Measurements from ENCODE around the gene SMAD6. TPM values are rescaled to one million over a fixed set of nuclear protein-coding genes. Genes with fewer than 3 reads are reported as not detected.

SMAD6 gene
- total RNA-seq, 4 donors from 2014 or later: 1.7 to 6.3 (median 3.8) TPM

- Histone ChIP-seq H3K4me1 (peaks cover 8 to 85% (median 29%) of the 10 kb centered on the region in 3 donors), H3K27ac (peak overlapping the region; percentile 77 to 88 (median 82)), H3K9me3 (no peaks in the 10 kb centered on the region), H3K4me3 (peak overlapping the region; percentile 49 to 77 (median 66)), H3K27me3 (peaks cover 0 to 37% (median 0%) of the 10 kb centered on the region in 4 donors), H3K36me3 (no peaks in the 10 kb centered on the region)
- TF ChIP-seq POLR2A (IDR thresholded peaks at IDR 0.05): no peak
- TF ChIP-seq CTCF (IDR thresholded peaks at IDR 0.05): no peak
- no peak for DNase-seq
- 0% methylated on average over 2 of the region's 95 CpGs for WGBS, 2 donors
- intact Hi-C loops (cut with DNase I): no loop called here
Observed at GRCh38 chr15:66702787-66703539, 927 bp downstream of the SMAD6 start.

GRCh38 chr15:66703540-66703941 lies 1.5 kb downstream of the SMAD6 start:
- TF ChIP-seq CTCF (IDR thresholded peaks at IDR 0.05) (no peak), POLR2A (IDR thresholded peaks at IDR 0.05) (no peak)
- peak overlapping the region; percentile 49 to 77 (median 66) for H3K4me3 ChIP-seq
- H3K36me3 ChIP-seq: no peaks in the 10 kb centered on the region
- H3K4me1 ChIP-seq: peaks cover 8 to 81% (median 29%) of the 10 kb centered on the region in 3 donors
- peak overlapping the region; percentile 77 to 88 (median 82) for H3K27ac ChIP-seq
- DNase-seq: no peak
- intact Hi-C loops (cut with DNase I): no loop called here
- H3K9me3 ChIP-seq: no peaks in the 10 kb centered on the region
- WGBS, 2 donors: no CpG with 5 or more reads among the region's 59 CpGs
- H3K27me3 ChIP-seq: peaks cover 0 to 37% (median 0%) of the 10 kb centered on the region in 4 donors

- Histone ChIP-seq H3K36me3 (no peaks in the 10 kb centered on the region), H3K4me3 (peak overlapping the region; percentile 49 to 77 (median 66)), H3K27me3 (peaks cover 0 to 37% (median 0%) of the 10 kb centered on the region in 4 donors), H3K4me1 (peaks cover 8 to 80% (median 29%) of the 10 kb centered on the region in 3 donors), H3K9me3 (no peaks in the 10 kb centered on the region), H3K27ac (peak overlapping the region in 2 of 4 donors; percentile 77 to 88)
- WGBS, 2 donors: 42 to 43% methylated on average over 6 to 8 of the region's 30 CpGs
- no peak for DNase-seq
- intact Hi-C loops (cut with DNase I): no loop called here
- TF ChIP-seq CTCF (IDR thresholded peaks at IDR 0.05): no peak
- no peak for TF ChIP-seq POLR2A (IDR thresholded peaks at IDR 0.05)
Observed at GRCh38 chr15:66704019-66704802, 2.2 kb downstream of the SMAD6 start.

- intact Hi-C loops (cut with DNase I): no loop called here
- peak overlapping the region in 3 of 4 donors; percentile 63 to 77 (median 69) for H3K4me3 ChIP-seq
- H3K4me1 ChIP-seq: peaks cover 8 to 80% (median 29%) of the 10 kb centered on the region in 3 donors
- H3K27me3 ChIP-seq: peaks cover 0 to 37% (median 0%) of the 10 kb centered on the region in 4 donors
- WGBS, 2 donors: 20 to 40% methylated on average over 1 of the region's 1 CpG
- no peaks in the 10 kb centered on the region for H3K9me3 ChIP-seq
- peak overlapping the region in 1 of 4 donors; percentile 14 for H3K27ac ChIP-seq
- DNase-seq: no peak
- TF ChIP-seq CTCF (IDR thresholded peaks at IDR 0.05) (no peak), POLR2A (IDR thresholded peaks at IDR 0.05) (no peak)
- no peaks in the 10 kb centered on the region for H3K36me3 ChIP-seq
Observed at GRCh38 chr15:66704803-66705153, 2.7 kb downstream of the SMAD6 start.
